Chondrocyte (in vitro differentiated cells): ENCODE results near the gene WFDC5. TPM values are rescaled to one million over a fixed set of nuclear protein-coding genes. Genes with fewer than 3 reads are reported as not detected.
A peak's percentile ranks its signal among the peaks of the same experiment; 100 is the strongest.

ENCODE experiments used
- DNase-seq: peaks from one replicate; pipeline ENCODE4 v3.0.0; 2021; ENCODE audit warnings: mixed read lengths, low spot score
- H3K27ac Mint-ChIP-seq: one replicate; pipeline ENCODE4 v1.8.0; 2021; ENCODE audit warnings: mild to moderate bottlenecking, moderate library complexity, mixed read lengths; ENCODE audit not compliant: unreplicated experiment
- H3K27me3 Mint-ChIP-seq: 2 replicates; pipeline ENCODE4 v1.8.0; 2021; ENCODE audit warnings: low read depth, mixed read lengths
- H3K36me3 Mint-ChIP-seq: 2 replicates; pipeline ENCODE4 v1.8.0; 2021; ENCODE audit warnings: low read depth, mixed read lengths
- H3K4me1 Mint-ChIP-seq: 2 replicates; pipeline ENCODE4 v1.8.0; 2021; ENCODE audit warnings: low read depth, mild to moderate bottlenecking, mixed read lengths
- H3K4me3 Mint-ChIP-seq: one replicate; pipeline ENCODE4 v1.8.0; 2021; ENCODE audit warnings: mild to moderate bottlenecking, moderate library complexity, mixed read lengths; ENCODE audit not compliant: unreplicated experiment
- H3K9me3 Mint-ChIP-seq: 2 replicates; pipeline ENCODE4 v1.8.0; 2021; ENCODE audit warnings: low read depth, mixed read lengths
- total RNA-seq: library from RNA; stranded (reverse); gene quantifications from 3 replicates; pipeline ENCODE4 v1.2.1, GENCODE V29; 2021
- TF ChIP-seq, protein P1 (sequence below): fragments of 200-600 bp; sonication (generic); IDR thresholded peaks from 2 replicates; pipeline ENCODE4 v1.5.0; 2021; ENCODE audit warnings: antibody characterized with exemption, mild to moderate bottlenecking, moderate library complexity

The WFDC5 gene
- total RNA-seq, 1 donor from 2014 or later = not detected

DNA sequence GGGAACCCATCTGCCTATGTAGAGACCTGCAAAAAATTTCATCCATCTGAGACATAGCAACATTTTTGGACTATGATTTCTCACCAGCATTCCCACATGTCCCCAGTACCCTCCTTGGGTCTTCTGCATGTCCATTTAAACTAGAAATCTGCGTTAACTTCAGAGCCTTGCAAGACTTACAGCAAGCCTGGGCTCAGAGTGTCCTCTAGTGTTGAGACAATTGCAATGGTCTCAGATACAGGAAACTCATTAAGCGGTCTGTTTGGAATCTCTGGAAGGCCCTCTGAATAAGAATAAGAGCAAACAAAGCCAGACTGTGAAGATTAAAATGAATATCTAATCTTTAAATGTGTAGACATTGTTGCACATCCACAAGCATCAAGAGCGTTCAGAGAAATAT, 39.2 kb upstream of the WFDC5 start:
- DNase-seq = no peak

DNA sequence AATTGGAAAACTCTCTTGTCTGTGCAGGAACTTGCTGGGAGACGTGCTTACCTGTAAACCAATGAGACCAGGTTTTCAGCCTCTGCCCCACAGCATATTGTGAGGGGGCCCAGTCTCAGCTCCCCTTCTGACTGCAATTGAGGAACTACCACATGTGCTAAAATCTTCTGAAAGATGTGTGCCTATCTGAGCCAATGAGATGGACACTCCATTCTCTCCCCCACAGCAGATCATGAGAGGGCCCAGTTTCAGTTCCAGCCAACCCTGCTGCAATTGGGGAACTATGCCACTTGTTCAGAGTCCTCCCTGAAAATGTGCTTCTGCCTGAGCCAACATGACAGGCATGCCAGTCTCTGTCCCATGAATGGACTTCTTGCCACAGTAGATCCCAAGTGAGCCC, 38.8 kb upstream of the WFDC5 start:
- no peak for DNase-seq
- TF ChIP-seq, protein P1, sequence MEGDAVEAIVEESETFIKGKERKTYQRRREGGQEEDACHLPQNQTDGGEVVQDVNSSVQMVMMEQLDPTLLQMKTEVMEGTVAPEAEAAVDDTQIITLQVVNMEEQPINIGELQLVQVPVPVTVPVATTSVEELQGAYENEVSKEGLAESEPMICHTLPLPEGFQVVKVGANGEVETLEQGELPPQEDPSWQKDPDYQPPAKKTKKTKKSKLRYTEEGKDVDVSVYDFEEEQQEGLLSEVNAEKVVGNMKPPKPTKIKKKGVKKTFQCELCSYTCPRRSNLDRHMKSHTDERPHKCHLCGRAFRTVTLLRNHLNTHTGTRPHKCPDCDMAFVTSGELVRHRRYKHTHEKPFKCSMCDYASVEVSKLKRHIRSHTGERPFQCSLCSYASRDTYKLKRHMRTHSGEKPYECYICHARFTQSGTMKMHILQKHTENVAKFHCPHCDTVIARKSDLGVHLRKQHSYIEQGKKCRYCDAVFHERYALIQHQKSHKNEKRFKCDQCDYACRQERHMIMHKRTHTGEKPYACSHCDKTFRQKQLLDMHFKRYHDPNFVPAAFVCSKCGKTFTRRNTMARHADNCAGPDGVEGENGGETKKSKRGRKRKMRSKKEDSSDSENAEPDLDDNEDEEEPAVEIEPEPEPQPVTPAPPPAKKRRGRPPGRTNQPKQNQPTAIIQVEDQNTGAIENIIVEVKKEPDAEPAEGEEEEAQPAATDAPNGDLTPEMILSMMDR = no peak
- Mint-ChIP-seq H3K9me3 (peaks cover 6% of the 10 kb centered on the region), H3K36me3 (no peaks in the 10 kb centered on the region), H3K4me3 (no peak overlapping the region), H3K27me3 (peaks cover 37% of the 10 kb centered on the region), H3K27ac (no peak overlapping the region), H3K4me1 (no peaks in the 10 kb centered on the region)

More for the DNA sequence above, 39.2 kb upstream of the WFDC5 start:
- Mint-ChIP-seq H3K4me1 (no peaks in the 10 kb centered on the region), H3K36me3 (no peaks in the 10 kb centered on the region), H3K9me3 (peaks cover 10% of the 10 kb centered on the region), H3K27ac (no peak overlapping the region), H3K4me3 (no peak overlapping the region), H3K27me3 (peaks cover 39% of the 10 kb centered on the region)
- TF ChIP-seq, protein P1 = peak; percentile 45

DNA sequence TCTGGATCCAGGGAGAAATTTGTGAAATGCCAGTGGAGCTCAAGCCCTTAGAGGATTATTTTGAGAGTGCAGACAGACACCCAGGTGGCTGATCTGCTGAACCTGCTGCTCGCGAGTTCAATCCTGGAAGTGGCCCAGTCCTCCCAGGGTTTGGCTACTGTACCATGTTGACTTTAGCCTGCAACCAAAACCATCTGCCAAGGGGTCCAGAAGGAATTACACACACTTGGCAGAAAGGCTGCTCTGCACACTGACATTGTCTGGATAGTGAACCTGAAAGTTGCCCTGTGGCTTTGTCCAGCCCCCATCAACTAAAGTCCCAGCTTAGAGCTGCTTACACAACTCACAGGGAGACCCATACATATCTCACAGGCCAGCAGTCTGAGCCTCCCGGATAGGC, 38.2 kb upstream of the WFDC5 start:
- TF ChIP-seq, protein P1 = no peak

DNA sequence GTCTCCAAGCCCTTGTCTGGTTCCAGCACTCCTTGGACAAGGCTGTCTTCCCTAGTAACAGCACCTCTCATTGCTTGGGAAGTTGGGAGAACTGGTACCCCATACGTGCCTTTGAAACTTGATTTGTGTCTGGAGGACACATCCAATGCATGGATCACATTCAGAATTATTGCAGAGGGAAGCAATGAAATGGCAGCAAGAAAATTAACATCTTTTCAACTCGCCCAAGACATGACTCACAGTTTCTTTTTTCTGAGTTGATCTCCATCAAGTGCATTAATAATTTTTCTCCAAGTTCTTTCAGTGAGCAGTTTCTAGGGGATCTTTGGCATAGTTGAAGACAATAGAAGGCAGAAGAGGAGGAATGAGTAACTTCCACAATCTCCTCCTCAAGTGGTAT, 37.4 kb upstream of the WFDC5 start:
- no peak overlapping the region for H3K4me3 Mint-ChIP-seq
- peaks cover 38% of the 10 kb centered on the region for H3K27me3 Mint-ChIP-seq
- TF ChIP-seq, protein P1 = no peak
- no peak for DNase-seq
- H3K27ac Mint-ChIP-seq = no peak overlapping the region
- H3K9me3 Mint-ChIP-seq = no peaks in the 10 kb centered on the region
- no peaks in the 10 kb centered on the region for H3K4me1 Mint-ChIP-seq
- no peaks in the 10 kb centered on the region for H3K36me3 Mint-ChIP-seq

More for the DNA sequence above, 38.2 kb upstream of the WFDC5 start:
- H3K27me3 Mint-ChIP-seq = peaks cover 38% of the 10 kb centered on the region
- H3K4me1 Mint-ChIP-seq = no peaks in the 10 kb centered on the region
- H3K36me3 Mint-ChIP-seq = no peaks in the 10 kb centered on the region
- no peak for DNase-seq
- no peak overlapping the region for H3K4me3 Mint-ChIP-seq
- H3K9me3 Mint-ChIP-seq = no peaks in the 10 kb centered on the region
- H3K27ac Mint-ChIP-seq = no peak overlapping the region

DNA sequence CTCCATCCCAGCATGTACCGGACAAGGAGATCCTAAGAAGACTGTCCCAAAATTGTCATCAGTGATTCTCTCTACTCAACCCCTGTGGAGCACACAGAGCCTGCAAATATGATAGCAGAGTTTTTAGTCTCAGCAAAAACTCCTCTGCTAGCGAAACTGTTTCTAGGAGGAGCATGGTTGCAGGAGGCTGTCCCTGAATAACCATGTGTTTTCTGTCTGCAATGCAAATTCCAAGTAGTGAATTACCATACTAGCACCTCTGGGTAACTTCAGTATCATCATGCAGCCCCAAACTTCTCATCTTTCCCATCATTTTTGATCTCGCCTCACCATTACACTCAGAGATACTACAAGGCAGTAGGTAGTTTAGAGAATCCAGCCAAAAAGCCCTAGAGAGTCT, 34.1 kb upstream of the WFDC5 start:
- DNase-seq = no peak
- no peak overlapping the region for H3K4me3 Mint-ChIP-seq
- H3K27ac Mint-ChIP-seq = no peak overlapping the region
- no peaks in the 10 kb centered on the region for H3K9me3 Mint-ChIP-seq
- peaks cover 49% of the 10 kb centered on the region for H3K27me3 Mint-ChIP-seq
- TF ChIP-seq, protein P1 = no peak
- H3K36me3 Mint-ChIP-seq = no peaks in the 10 kb centered on the region
- no peaks in the 10 kb centered on the region for H3K4me1 Mint-ChIP-seq
